Stomach (tissue), 9 donors: Measurements from ENCODE around the gene PROX2. TPM values are rescaled to one million over a fixed set of nuclear protein-coding genes. Genes with fewer than 3 reads are reported as not detected.

Experiments
- DNase-seq, 2 donors: peaks; one replicate each; pipeline versions ENCODE4 v3.0.0 to v3.0.0-alpha.2; 2013 to 2019
- H3K27ac ChIP-seq, 5 donors: fragments of 200-600 bp in 4 of 5; sonication (generic) in 4 of 5; one replicate each; pipeline ENCODE4 v1.5.1; 2013 to 2019; ENCODE audit warnings: mild to moderate bottlenecking in 1 of 5, moderate library complexity in 1 of 5
- H3K27me3 ChIP-seq, 3 donors: fragments of 200-600 bp; sonication (generic); one replicate each; pipeline ENCODE4 v1.5.1; 2017 to 2019; ENCODE audit warnings: mixed run types in 1 of 3
- H3K36me3 ChIP-seq, 4 donors: fragments of 200-600 bp; sonication (generic); 1 replicate in 3 of 4; 2 replicates in 1 of 4; pipeline ENCODE4 v1.5.1; 2016 to 2019
- H3K4me1 ChIP-seq, 4 donors: fragments of 200-600 bp; sonication (generic); one replicate each; pipeline ENCODE4 v1.5.1; 2016 to 2019
- H3K4me3 ChIP-seq, 4 donors: fragments of 200-600 bp; sonication (generic) in 3 of 4; one replicate each; pipeline ENCODE4 v1.5.1; 2016 to 2019; ENCODE audit warnings: mild to moderate bottlenecking in 1 of 4
- H3K9me3 ChIP-seq, 4 donors: fragments of 200-600 bp; sonication (generic); one replicate each; pipeline ENCODE4 v1.5.1; 2016 to 2019
- CTCF ChIP-seq, 7 experiments: fragments of 450-650 bp in 4 of 7; fragments of 200-600 bp in 3 of 7; sonication (generic) in 3 of 7; IDR thresholded peaks; one replicate each; pipeline ENCODE4 v1.5.1; 2016 to 2019; ENCODE audit warnings: antibody characterized with exemption in 7 of 7, control low read depth in 2 of 7, mild to moderate bottlenecking in 1 of 7
- EP300 ChIP-seq: sonication (generic); formaldehyde crosslinking; IDR thresholded peaks from one replicate; pipeline ENCODE4 v1.6.1; 2017; ENCODE audit warnings: antibody characterized with exemption
- POLR2A ChIP-seq, 4 donors: fragments of 450-650 bp; IDR thresholded peaks; one replicate each; pipeline ENCODE4 v1.6.1; 2016; ENCODE audit warnings: antibody characterized with exemption in 4 of 4, control low read depth in 2 of 4, mild to moderate bottlenecking in 1 of 4, moderate library complexity in 1 of 4
- POLR2AphosphoS5 ChIP-seq, 3 donors: sonication (generic); formaldehyde crosslinking; IDR thresholded peaks; one replicate each; pipeline ENCODE4 v1.6.1; 2016; ENCODE audit warnings: antibody characterized with exemption in 3 of 3
- WGBS, 5 donors: extraction: QIAGEN DNeasy Blood & Tissue Kit in 3 of 5; methylation state at CpG; one replicate each; pipeline versions ENCODE4 v1.1.5 to v1.1.7; 2013 to 2018; 5-methylcytosine and 5-hydroxymethylcytosine counted together
- intact Hi-C: fragments of 100-400 bp; cut with DNase I; formaldehyde crosslinking; loops from one replicate; pipeline ENCODE4 v1.15.1; 2023; ENCODE audit warnings: low total_unique reads
- polyA plus RNA-seq, 3 donors: library from polyadenylated mRNA; stranded (reverse); fragments of 200-250 nt; gene quantifications; one replicate each; pipeline ENCODE4 v1.2.3, GENCODE V29; 2013
- total RNA-seq, 5 donors: library from RNA; depleted of rRNA; stranded (reverse); fragments of >200 nt; gene quantifications; one replicate each; pipeline versions ENCODE4 v1.1.0 to v1.2.3, GENCODE V29; 2014 to 2016
- donor health status: healthy with polysubstance abuse.
- donor health status: Bipolar disorder and iron deficiency.
- donor health status: healthy.

The PROX2 gene
- total and polyA plus RNA-seq, 8 donors: not detected

- DNase-seq: no peak
- no peaks in the 10 kb centered on the region for H3K27me3 ChIP-seq
- 86 to 92% (median 90%) methylated on average over 10 of the region's 10 CpGs for WGBS, 5 donors
- H3K36me3 ChIP-seq: peaks cover 0 to 21% (median 5%) of the 10 kb centered on the region in 4 donors
- H3K4me3 ChIP-seq: no peak overlapping the region
- H3K4me1 ChIP-seq: peaks cover 4 to 36% (median 24%) of the 10 kb centered on the region in 4 donors
- intact Hi-C loops: loop anchor here (5.0 to 10.0 kb wide), 2 partner anchors 48 to 175 kb away; no protein-coding TSS in a partner anchor
- H3K27ac ChIP-seq: no peak overlapping the region
- TF ChIP-seq EP300: no peak
- no peak for TF ChIP-seq POLR2A (IDR thresholded peaks at IDR 0.05)
- TF ChIP-seq POLR2AphosphoS5 (IDR thresholded peaks at IDR 0.05): no peak
- no peak for TF ChIP-seq CTCF (IDR thresholded peaks at IDR 0.05)
- H3K9me3 ChIP-seq: no peaks in the 10 kb centered on the region
These were observed 34.0 kb upstream of the PROX2 start for GRCh38 chr14:74909911-74910310.

- no peak for TF ChIP-seq POLR2A (IDR thresholded peaks at IDR 0.05)
- TF ChIP-seq EP300: no peak
- TF ChIP-seq CTCF (IDR thresholded peaks at IDR 0.05): no peak
- no peak for TF ChIP-seq POLR2AphosphoS5 (IDR thresholded peaks at IDR 0.05)
- H3K27me3 ChIP-seq: no peaks in the 10 kb centered on the region
- H3K4me3 ChIP-seq: no peak overlapping the region
- 79 to 93% (median 91%) methylated on average over 9 to 14 of the region's 14 CpGs for WGBS, 5 donors
- H3K9me3 ChIP-seq: no peaks in the 10 kb centered on the region
- peaks cover 4 to 37% (median 24%) of the 10 kb centered on the region in 4 donors for H3K4me1 ChIP-seq
- DNase-seq: no peak
- peaks cover 0 to 25% (median 9%) of the 10 kb centered on the region in 4 donors for H3K36me3 ChIP-seq
- intact Hi-C loops: loop anchor here (5.0 kb wide), 1 partner anchor 47 kb away; no protein-coding TSS in a partner anchor
- H3K27ac ChIP-seq: no peak overlapping the region
These were observed 33.6 kb upstream of the PROX2 start for GRCh38 chr14:74909501-74909900.

GRCh38 chr14:74908861-74909341 is 33.0 kb upstream of the PROX2 start:
- H3K4me3 ChIP-seq: no peak overlapping the region
- TF ChIP-seq POLR2A (IDR thresholded peaks at IDR 0.05): no peak
- no peak for TF ChIP-seq POLR2AphosphoS5 (IDR thresholded peaks at IDR 0.05)
- no peak for TF ChIP-seq CTCF (IDR thresholded peaks at IDR 0.05)
- no peak for TF ChIP-seq EP300
- 71 to 79% (median 75%) methylated on average over 7 to 9 of the region's 9 CpGs for WGBS, 5 donors
- no peak overlapping the region for H3K27ac ChIP-seq
- H3K4me1 ChIP-seq: peaks cover 4 to 33% (median 21%) of the 10 kb centered on the region in 4 donors
- no peaks in the 10 kb centered on the region for H3K9me3 ChIP-seq
- no peak for DNase-seq
- H3K36me3 ChIP-seq: peaks cover 0 to 31% (median 15%) of the 10 kb centered on the region in 4 donors
- no peaks in the 10 kb centered on the region for H3K27me3 ChIP-seq
- intact Hi-C loops: loop anchor here (5.0 kb wide), 1 partner anchor 47 kb away; no protein-coding TSS in a partner anchor

GRCh38 chr14:74907744-74908143 is 31.8 kb upstream of the PROX2 start:
- Histone ChIP-seq H3K27ac (no peak overlapping the region), H3K4me3 (no peak overlapping the region), H3K27me3 (no peaks in the 10 kb centered on the region), H3K4me1 (peaks cover 4 to 30% (median 21%) of the 10 kb centered on the region in 4 donors), H3K9me3 (no peaks in the 10 kb centered on the region), H3K36me3 (peaks cover 7 to 42% (median 26%) of the 10 kb centered on the region in 4 donors)
- no peak for DNase-seq
- TF ChIP-seq EP300 (no peak), CTCF (IDR thresholded peaks at IDR 0.05) (no peak)
- intact Hi-C loops: loop anchor here (5.0 kb wide), 1 partner anchor 45 kb away; no protein-coding TSS in a partner anchor
- WGBS, 5 donors: 34 to 50% (median 44%) methylated on average over 6 of the region's 6 CpGs
